IPS-18a (cell line): Measurements from ENCODE around the gene WDR1.
A peak's percentile ranks its signal among the peaks of the same experiment; 100 is the strongest.

Source experiments
- H3K27ac ChIP-seq: one replicate; pipeline ENCODE4 v1.5.1; 2013; ENCODE audit warnings: low read length
- H3K27me3 ChIP-seq: one replicate; pipeline ENCODE4 v1.6.1; 2013; ENCODE audit warnings: mild to moderate bottlenecking, low read length; ENCODE audit not compliant: control insufficient read depth, insufficient read depth
- H3K36me3 ChIP-seq: one replicate; pipeline ENCODE4 v1.6.1; 2013; ENCODE audit warnings: low read depth, low read length; ENCODE audit not compliant: control insufficient read depth
- H3K4me1 ChIP-seq: one replicate; pipeline ENCODE4 v1.6.1; 2013; ENCODE audit warnings: low read depth, low read length; ENCODE audit not compliant: control insufficient read depth
- H3K4me3 ChIP-seq: one replicate; pipeline ENCODE4 v1.5.1; 2013; ENCODE audit warnings: low read length
- H3K9ac ChIP-seq: one replicate; pipeline ENCODE4 v1.6.1; 2013; ENCODE audit warnings: mild to moderate bottlenecking, low read length, moderate library complexity
- H3K9me3 ChIP-seq: one replicate; pipeline ENCODE4 v1.6.1; 2013; ENCODE audit warnings: low read depth, low read length; ENCODE audit not compliant: control insufficient read depth

WDR1 gene

GRCh38 chr4:10154241-10154640 lies 37.6 kb upstream of the WDR1 start:
- H3K4me1 ChIP-seq: peaks cover 5% of the 10 kb centered on the region
- no peaks in the 10 kb centered on the region for H3K27me3 ChIP-seq
- H3K9me3 ChIP-seq: no peaks in the 10 kb centered on the region

GRCh38 chr4:10153161-10153560 lies 36.6 kb upstream of the WDR1 start:
- Histone ChIP-seq H3K9ac (no peak overlapping the region), H3K4me1 (peaks cover 5% of the 10 kb centered on the region), H3K27ac (no peak overlapping the region), H3K36me3 (no peaks in the 10 kb centered on the region), H3K4me3 (no peak overlapping the region), H3K9me3 (no peaks in the 10 kb centered on the region), H3K27me3 (no peaks in the 10 kb centered on the region)

More at GRCh38 chr4:10154241-10154640, 37.6 kb upstream of the WDR1 start:
- Histone ChIP-seq H3K36me3 (no peaks in the 10 kb centered on the region), H3K27ac (no peak overlapping the region), H3K4me3 (no peak overlapping the region), H3K9ac (no peak overlapping the region)

- Histone ChIP-seq H3K9me3 (no peaks in the 10 kb centered on the region), H3K27ac (no peak overlapping the region), H3K4me1 (no peaks in the 10 kb centered on the region), H3K36me3 (no peaks in the 10 kb centered on the region), H3K4me3 (no peak overlapping the region), H3K9ac (no peak overlapping the region), H3K27me3 (no peaks in the 10 kb centered on the region)
Measured at GRCh38 chr4:10151182-10151581, 34.6 kb upstream of the WDR1 start.

- no peak overlapping the region for H3K27ac ChIP-seq
- no peaks in the 10 kb centered on the region for H3K4me1 ChIP-seq
Measured at GRCh38 chr4:10144966-10145365, 28.4 kb upstream of the WDR1 start.

GRCh38 chr4:10144479-10144878 lies 27.9 kb upstream of the WDR1 start:
- no peak overlapping the region for H3K4me3 ChIP-seq
- no peak overlapping the region for H3K27ac ChIP-seq
- H3K36me3 ChIP-seq: no peaks in the 10 kb centered on the region
- H3K9me3 ChIP-seq: no peaks in the 10 kb centered on the region
- H3K27me3 ChIP-seq: no peaks in the 10 kb centered on the region
- no peaks in the 10 kb centered on the region for H3K4me1 ChIP-seq
- no peak overlapping the region for H3K9ac ChIP-seq

More at GRCh38 chr4:10144966-10145365, 28.4 kb upstream of the WDR1 start:
- Histone ChIP-seq H3K27me3 (no peaks in the 10 kb centered on the region), H3K9me3 (no peaks in the 10 kb centered on the region), H3K36me3 (no peaks in the 10 kb centered on the region), H3K4me3 (no peak overlapping the region), H3K9ac (no peak overlapping the region)

GRCh38 chr4:10143171-10143570 lies 26.6 kb upstream of the WDR1 start:
- Histone ChIP-seq H3K36me3 (no peaks in the 10 kb centered on the region), H3K27me3 (no peaks in the 10 kb centered on the region), H3K27ac (no peak overlapping the region), H3K9me3 (no peaks in the 10 kb centered on the region), H3K4me3 (no peak overlapping the region), H3K9ac (no peak overlapping the region), H3K4me1 (no peaks in the 10 kb centered on the region)

GRCh38 chr4:10140866-10141759 lies 24.5 kb upstream of the WDR1 start:
- Histone ChIP-seq H3K9me3 (no peaks in the 10 kb centered on the region), H3K36me3 (no peaks in the 10 kb centered on the region), H3K4me3 (peak overlapping the region; percentile 19), H3K4me1 (no peaks in the 10 kb centered on the region), H3K27ac (no peak overlapping the region), H3K9ac (no peak overlapping the region), H3K27me3 (no peaks in the 10 kb centered on the region)

- Histone ChIP-seq H3K9ac (no peak overlapping the region), H3K9me3 (no peaks in the 10 kb centered on the region), H3K36me3 (no peaks in the 10 kb centered on the region), H3K27ac (no peak overlapping the region), H3K4me1 (no peaks in the 10 kb centered on the region), H3K27me3 (no peaks in the 10 kb centered on the region), H3K4me3 (no peak overlapping the region)
Measured at GRCh38 chr4:10139518-10139917, 22.9 kb upstream of the WDR1 start.

GRCh38 chr4:10135260-10135659 lies 18.7 kb upstream of the WDR1 start:
- no peaks in the 10 kb centered on the region for H3K4me1 ChIP-seq
- no peaks in the 10 kb centered on the region for H3K36me3 ChIP-seq
- no peak overlapping the region for H3K4me3 ChIP-seq
- no peak overlapping the region for H3K9ac ChIP-seq
- H3K27ac ChIP-seq: no peak overlapping the region
- no peaks in the 10 kb centered on the region for H3K27me3 ChIP-seq
- no peaks in the 10 kb centered on the region for H3K9me3 ChIP-seq

- Histone ChIP-seq H3K27me3 (no peaks in the 10 kb centered on the region), H3K4me1 (no peaks in the 10 kb centered on the region), H3K36me3 (no peaks in the 10 kb centered on the region), H3K27ac (no peak overlapping the region), H3K9ac (no peak overlapping the region), H3K9me3 (no peaks in the 10 kb centered on the region), H3K4me3 (no peak overlapping the region)
Measured at GRCh38 chr4:10134141-10134540, 17.5 kb upstream of the WDR1 start.

GRCh38 chr4:10131202-10131601 lies 14.6 kb upstream of the WDR1 start:
- no peaks in the 10 kb centered on the region for H3K36me3 ChIP-seq
- no peaks in the 10 kb centered on the region for H3K9me3 ChIP-seq
- no peaks in the 10 kb centered on the region for H3K27me3 ChIP-seq
- no peaks in the 10 kb centered on the region for H3K4me1 ChIP-seq
- no peak overlapping the region for H3K27ac ChIP-seq
- H3K4me3 ChIP-seq: no peak overlapping the region
- H3K9ac ChIP-seq: no peak overlapping the region
